NB4 (cell line): Measurements from ENCODE around the gene ENTR1.

Source experiments
- MYC ChIP-seq: IDR thresholded peaks from 2 replicates; pipeline ENCODE4 v1.6.1; 2011; ENCODE audit warnings: low read depth, low read length
- POLR2A ChIP-seq: IDR thresholded peaks from 2 replicates; pipeline ENCODE4 v1.6.1; 2011; ENCODE audit warnings: mild to moderate bottlenecking; ENCODE audit not compliant: insufficient read length; ENCODE audit errors: extremely low read depth
- TF ChIP-seq, protein P1 (sequence below): IDR thresholded peaks from one replicate; pipeline ENCODE4 v1.5.1; 2012; ENCODE audit warnings: low read depth, low read length

DNA sequence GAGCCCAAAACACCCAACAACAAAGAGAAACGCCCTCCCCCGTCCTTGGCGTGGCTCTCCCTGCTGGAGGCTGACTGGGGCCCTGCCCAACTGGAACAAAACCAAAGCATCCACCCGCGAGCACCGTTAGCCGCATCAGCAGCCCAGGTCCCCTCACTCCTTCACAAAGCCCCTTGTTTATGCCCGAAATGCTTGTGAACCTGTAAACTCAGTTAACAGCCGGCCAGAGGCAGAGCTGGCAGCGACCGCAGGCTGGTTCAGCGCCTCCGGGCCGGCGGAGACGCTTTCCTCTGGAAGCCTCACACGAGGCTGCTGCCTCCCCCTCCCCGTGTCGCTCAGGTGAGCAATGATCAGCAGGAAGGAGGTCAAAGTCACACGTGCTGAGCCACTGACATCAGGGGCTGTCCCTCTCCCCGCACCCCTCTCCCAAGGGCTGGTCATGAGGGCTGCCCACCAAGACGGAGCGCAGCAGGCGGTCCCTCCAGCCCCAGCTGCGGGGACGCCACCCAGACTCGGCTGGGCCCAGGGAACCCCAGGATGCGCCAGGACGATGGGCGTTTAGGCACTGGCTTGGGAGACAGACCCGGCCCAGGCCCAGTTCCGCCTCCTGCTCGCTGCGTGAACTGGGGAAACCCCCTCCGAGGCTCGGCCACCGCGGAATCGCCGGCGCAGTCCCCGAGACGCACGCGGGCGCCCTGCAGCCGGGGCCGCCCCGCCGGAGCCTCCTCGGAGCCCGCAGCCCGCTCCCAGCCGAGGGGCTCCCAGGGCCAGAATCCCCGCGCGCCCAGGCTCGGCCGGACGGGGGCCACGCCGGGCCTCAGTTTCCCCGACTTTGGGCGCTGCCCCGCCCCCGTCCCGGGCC is 11.0 kb downstream of the ENTR1 start:
- TF ChIP-seq, protein P1, sequence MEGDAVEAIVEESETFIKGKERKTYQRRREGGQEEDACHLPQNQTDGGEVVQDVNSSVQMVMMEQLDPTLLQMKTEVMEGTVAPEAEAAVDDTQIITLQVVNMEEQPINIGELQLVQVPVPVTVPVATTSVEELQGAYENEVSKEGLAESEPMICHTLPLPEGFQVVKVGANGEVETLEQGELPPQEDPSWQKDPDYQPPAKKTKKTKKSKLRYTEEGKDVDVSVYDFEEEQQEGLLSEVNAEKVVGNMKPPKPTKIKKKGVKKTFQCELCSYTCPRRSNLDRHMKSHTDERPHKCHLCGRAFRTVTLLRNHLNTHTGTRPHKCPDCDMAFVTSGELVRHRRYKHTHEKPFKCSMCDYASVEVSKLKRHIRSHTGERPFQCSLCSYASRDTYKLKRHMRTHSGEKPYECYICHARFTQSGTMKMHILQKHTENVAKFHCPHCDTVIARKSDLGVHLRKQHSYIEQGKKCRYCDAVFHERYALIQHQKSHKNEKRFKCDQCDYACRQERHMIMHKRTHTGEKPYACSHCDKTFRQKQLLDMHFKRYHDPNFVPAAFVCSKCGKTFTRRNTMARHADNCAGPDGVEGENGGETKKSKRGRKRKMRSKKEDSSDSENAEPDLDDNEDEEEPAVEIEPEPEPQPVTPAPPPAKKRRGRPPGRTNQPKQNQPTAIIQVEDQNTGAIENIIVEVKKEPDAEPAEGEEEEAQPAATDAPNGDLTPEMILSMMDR, result no peak
- no peak for TF ChIP-seq POLR2A
- TF ChIP-seq MYC, result no peak
